ENCODE results near the gene NINJ1. TPM values are rescaled to one million over a fixed set of nuclear protein-coding genes. Genes with fewer than 3 reads are reported as not detected.

The NINJ1 gene
- total RNA-seq, 2 experiments from 2014 or later: 29.5 to 29.9 TPM

GRCh38 chr9:93080406-93080805, 53.6 kb downstream of the NINJ1 start:
- Mint-ChIP-seq H3K4me3 (no peak overlapping the region), H3K36me3 (ENCODE audit: low read depth) (peaks cover 61% of the 10 kb centered on the region), H3K27ac (no peak overlapping the region), H3K9me3 (peaks cover under 1% of the 10 kb centered on the region), H3K27me3 (no peaks in the 10 kb centered on the region), H3K4me1 (peaks cover 36% of the 10 kb centered on the region)
- ChIA-PET CTCF (interaction anchor here (1.4 kb wide), 1 partner anchor 9 kb away, joined by 3 read pairs; no protein-coding TSS in a partner anchor), POLR2A (no interaction called here)
- DNase-seq: no peak

GRCh38 chr9:93079371-93079770, 54.7 kb downstream of the NINJ1 start:
- no peak overlapping the region for H3K27ac Mint-ChIP-seq
- no peaks in the 10 kb centered on the region for H3K9me3 Mint-ChIP-seq
- H3K27me3 Mint-ChIP-seq: no peaks in the 10 kb centered on the region
- ChIA-PET POLR2A (no interaction called here), CTCF (interaction anchor here (0.9 to 1.6 kb wide), 3 partner anchors 11 to 76 kb away, joined by 3 to 5 read pairs (median 3); no protein-coding TSS in a partner anchor)
- H3K36me3 Mint-ChIP-seq (ENCODE audit: low read depth): peaks cover 58% of the 10 kb centered on the region
- H3K4me3 Mint-ChIP-seq: no peak overlapping the region
- DNase-seq: no peak
- peaks cover 41% of the 10 kb centered on the region for H3K4me1 Mint-ChIP-seq

GRCh38 chr9:93077811-93078210, 56.2 kb downstream of the NINJ1 start:
- no peaks in the 10 kb centered on the region for H3K27me3 Mint-ChIP-seq
- no peak overlapping the region for H3K27ac Mint-ChIP-seq
- H3K36me3 Mint-ChIP-seq (ENCODE audit: low read depth): peaks cover 53% of the 10 kb centered on the region
- POLR2A ChIA-PET: no interaction called here
- CTCF ChIA-PET: no interaction called here
- DNase-seq: no peak
- H3K9me3 Mint-ChIP-seq: no peaks in the 10 kb centered on the region
- peaks cover 34% of the 10 kb centered on the region for H3K4me1 Mint-ChIP-seq
- no peak overlapping the region for H3K4me3 Mint-ChIP-seq

GRCh38 chr9:93077367-93077766, 56.7 kb downstream of the NINJ1 start:
- Mint-ChIP-seq H3K36me3 (ENCODE audit: low read depth) (peaks cover 53% of the 10 kb centered on the region), H3K4me1 (peaks cover 33% of the 10 kb centered on the region), H3K9me3 (no peaks in the 10 kb centered on the region), H3K27ac (no peak overlapping the region), H3K4me3 (no peak overlapping the region), H3K27me3 (no peaks in the 10 kb centered on the region)
- ChIA-PET POLR2A (no interaction called here), CTCF (no interaction called here)
- DNase-seq: no peak

DNA sequence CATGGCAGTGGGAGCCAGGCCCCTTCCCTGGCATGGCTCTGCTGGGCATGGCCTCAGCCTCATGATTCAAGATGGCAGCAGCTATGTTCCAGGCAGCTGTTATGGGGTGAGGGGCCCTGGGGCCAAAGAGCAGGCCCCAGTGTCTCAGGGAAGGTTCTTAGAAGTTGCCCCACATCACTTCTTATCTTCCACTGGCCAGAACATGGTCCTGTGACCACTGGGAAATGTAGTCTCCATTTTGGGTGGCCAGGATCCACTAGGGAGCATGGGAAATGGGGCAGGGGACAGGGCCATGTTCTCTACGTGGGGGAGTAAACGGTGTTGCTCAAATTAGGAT, 57.3 kb downstream of the NINJ1 start:
- Mint-ChIP-seq H3K36me3 (ENCODE audit: low read depth) (peaks cover 51% of the 10 kb centered on the region), H3K4me3 (no peak overlapping the region), H3K27me3 (no peaks in the 10 kb centered on the region), H3K9me3 (no peaks in the 10 kb centered on the region), H3K4me1 (peaks cover 29% of the 10 kb centered on the region), H3K27ac (no peak overlapping the region)
- no peak for DNase-seq
- CTCF ChIA-PET: interaction anchor here (1.1 to 2.0 kb wide), 2 partner anchors 16 to 32 kb away, joined by 3 to 6 read pairs; no protein-coding TSS in a partner anchor
- POLR2A ChIA-PET: no interaction called here

DNA sequence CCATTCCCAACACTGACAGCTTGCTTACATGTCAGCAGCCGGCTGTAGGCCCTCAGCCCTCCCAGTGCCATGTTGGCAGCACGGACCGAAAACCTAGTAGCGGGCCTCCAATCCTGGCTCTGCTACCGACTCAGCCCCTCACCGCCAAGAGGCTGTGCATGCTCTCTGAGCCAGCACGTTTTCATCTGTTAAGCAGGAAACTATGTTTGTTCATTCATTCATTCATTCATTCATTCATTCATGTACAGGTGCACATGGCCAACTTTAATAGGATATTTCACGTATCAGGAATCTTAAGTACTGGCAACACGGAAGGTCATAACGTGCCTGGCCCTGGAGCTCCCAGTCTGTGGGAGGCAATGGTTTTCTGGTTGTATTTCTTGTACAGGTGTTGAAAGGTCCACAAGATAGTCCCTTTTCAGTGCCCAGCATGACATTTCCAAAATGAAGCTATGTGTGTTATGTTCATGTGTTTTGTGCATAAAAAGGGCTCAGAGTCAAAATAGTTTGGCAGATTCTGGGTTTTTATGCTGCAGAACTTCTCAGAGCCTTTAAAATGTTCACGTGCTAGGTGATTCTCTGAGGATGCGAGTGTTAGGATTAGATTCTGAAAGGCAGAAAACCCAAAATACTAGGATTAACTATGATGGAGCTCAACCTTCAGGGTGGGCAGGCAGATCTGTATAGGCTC, 57.8 kb downstream of the NINJ1 start:
- H3K4me3 Mint-ChIP-seq: no peak overlapping the region
- no peak for DNase-seq
- peaks cover 50% of the 10 kb centered on the region for H3K36me3 Mint-ChIP-seq (ENCODE audit: low read depth)
- H3K27me3 Mint-ChIP-seq: no peaks in the 10 kb centered on the region
- H3K9me3 Mint-ChIP-seq: no peaks in the 10 kb centered on the region
- H3K27ac Mint-ChIP-seq: no peak overlapping the region
- ChIA-PET CTCF (interaction anchor here (0.5 to 2.0 kb wide), 7 partner anchors 12 to 104 kb away, joined by 3 to 7 read pairs (median 3); no protein-coding TSS in a partner anchor), POLR2A (no interaction called here)
- H3K4me1 Mint-ChIP-seq: peaks cover 29% of the 10 kb centered on the region

DNA sequence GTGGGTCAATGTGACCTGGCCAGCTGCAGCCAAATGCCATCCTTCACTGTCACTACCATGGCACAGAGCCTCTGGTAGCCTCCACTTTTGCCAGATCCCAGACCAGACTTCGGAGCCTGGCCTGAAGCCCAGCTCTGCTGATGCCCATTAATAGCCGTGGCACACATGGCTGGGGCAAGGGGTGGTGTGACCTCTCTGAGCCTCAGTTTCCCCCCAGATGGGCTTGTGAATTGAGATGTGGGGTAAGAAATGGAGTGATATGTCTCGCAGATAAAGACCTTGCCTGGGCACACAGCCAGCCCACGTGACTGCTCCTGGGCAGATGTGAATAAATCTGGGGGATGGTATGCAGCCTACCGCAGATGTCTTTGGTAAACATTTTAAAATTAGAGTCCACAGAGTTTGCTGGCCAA, 61.7 kb downstream of the NINJ1 start:
- Mint-ChIP-seq H3K36me3 (ENCODE audit: low read depth) (peaks cover 59% of the 10 kb centered on the region), H3K4me3 (no peak overlapping the region), H3K27ac (peak overlapping the region; percentile 6)

More for the DNA sequence above, 61.7 kb downstream of the NINJ1 start:
- H3K4me1 Mint-ChIP-seq: peaks cover 42% of the 10 kb centered on the region
- DNase-seq: no peak
- H3K27me3 Mint-ChIP-seq: no peaks in the 10 kb centered on the region
- ChIA-PET POLR2A (no interaction called here), CTCF (interaction anchor here (1.0 to 1.2 kb wide), 2 partner anchors 8 to 10 kb away, joined by 4 to 7 read pairs; no protein-coding TSS in a partner anchor)
- no peaks in the 10 kb centered on the region for H3K9me3 Mint-ChIP-seq

Other genes with a start within 250 kb of the NINJ1 start
- 100 to 1,000 TPM; 148 to 156 TPM for gene FGD3, start 186.7 kb downstream of the NINJ1 start, total RNA-seq
- 10 to 100 TPM; 81.1 to 85.8 TPM for gene SUSD3, start 75.5 kb downstream of the NINJ1 start, total RNA-seq
- gene CARD19, start 38.0 kb downstream of the NINJ1 start, total RNA-seq: 10 to 100 TPM; 40.3 to 42.6 TPM
- not detected for gene WNK2, start 49.9 kb upstream of the NINJ1 start, total RNA-seq

Data from activated CD4-positive, alpha-beta T cell treated with anti-CD3 and anti-CD28 coated beads, Interleukin-2, amount 10 ng/mL, durations not matched to agents 7 days and 5 days (primary cell).